CD4-positive, alpha-beta T cell treated with Interleukin-15 for 4 hours (primary cell): ENCODE measurements around the gene SCRG1.

Source experiments
- DNase-seq: peaks from one replicate; pipeline ENCODE4 v3.0.0-alpha.2; 2020; ENCODE audit warnings: low spot score

Gene SCRG1

GRCh38 chr4:173398779-173399415, at the start of gene SCRG1:
Gene SCRG1 (minus strand): TSS chr4:173399116. CDS start chr4:173391414, 7,702 bp downstream.
- no peak for DNase-seq

DNA sequence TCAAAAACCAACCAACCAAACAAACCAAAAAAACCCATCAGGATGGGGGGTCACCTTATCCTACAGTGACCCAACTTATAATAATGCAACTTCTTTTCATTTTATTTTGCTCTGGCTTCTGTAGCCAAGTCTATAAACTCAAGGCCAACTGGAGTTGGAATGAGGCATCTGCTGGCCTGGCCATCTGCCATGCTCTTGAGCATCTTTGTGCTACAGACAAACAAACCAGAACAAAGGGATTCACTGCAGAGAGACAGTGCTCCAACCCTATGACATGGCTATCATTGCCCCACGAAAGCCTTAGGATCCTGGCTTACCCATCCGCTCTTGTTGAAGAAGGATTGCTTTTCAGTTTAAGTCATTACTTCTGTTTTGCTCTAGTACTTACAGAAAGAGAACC, 49.2 kb upstream of the SCRG1 start:
- DNase-seq: no peak

GRCh38 chr4:173446416-173446815, 47.5 kb upstream of the SCRG1 start:
- DNase-seq: no peak

DNA sequence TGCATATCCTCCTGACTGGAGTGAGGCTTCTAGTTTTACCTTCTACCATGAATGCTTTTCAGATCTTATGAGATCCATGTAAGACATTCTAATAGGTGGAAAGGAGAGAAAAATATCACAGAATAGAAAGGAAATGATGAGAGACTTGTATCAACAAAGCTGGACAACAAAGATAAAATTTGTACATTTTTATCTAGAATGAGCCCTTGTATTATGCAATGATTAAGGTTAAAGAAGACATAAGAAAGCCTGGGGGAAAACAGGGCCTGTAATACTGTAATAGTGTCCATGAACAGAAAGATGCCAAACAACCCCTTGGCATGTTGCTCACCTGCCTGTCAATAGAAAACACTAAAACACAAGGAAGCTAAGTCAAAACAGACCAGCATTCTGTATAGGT, 44.2 kb upstream of the SCRG1 start:
- no peak for DNase-seq

- DNase-seq: no peak
Measured at GRCh38 chr4:173442223-173442932, 43.5 kb upstream of the SCRG1 start.

GRCh38 chr4:173440888-173441287, 42.0 kb upstream of the SCRG1 start:
- DNase-seq: no peak

GRCh38 chr4:173436771-173437265, 37.9 kb upstream of the SCRG1 start:
- no peak for DNase-seq

DNA sequence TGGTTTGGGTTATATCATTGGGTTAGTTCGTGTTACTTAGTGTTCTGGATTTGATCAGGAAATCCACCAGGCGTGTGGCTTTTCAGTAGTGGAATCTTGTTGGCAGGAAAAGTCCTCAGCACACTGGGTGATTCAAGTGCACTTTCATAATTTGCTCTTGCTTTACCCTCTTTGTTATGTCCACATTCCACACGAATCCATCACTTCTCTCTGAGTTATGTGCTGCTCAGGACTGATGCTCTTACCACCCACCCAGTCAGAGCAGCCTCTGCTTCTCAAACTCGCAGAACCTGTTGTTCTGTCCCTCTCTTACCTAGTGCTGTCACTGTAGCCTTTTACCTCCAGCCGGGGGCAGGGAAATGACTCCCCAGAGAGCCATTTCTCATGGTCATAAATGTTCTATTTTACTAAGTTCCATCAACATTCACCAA, 37.2 kb upstream of the SCRG1 start:
- DNase-seq: no peak

DNA sequence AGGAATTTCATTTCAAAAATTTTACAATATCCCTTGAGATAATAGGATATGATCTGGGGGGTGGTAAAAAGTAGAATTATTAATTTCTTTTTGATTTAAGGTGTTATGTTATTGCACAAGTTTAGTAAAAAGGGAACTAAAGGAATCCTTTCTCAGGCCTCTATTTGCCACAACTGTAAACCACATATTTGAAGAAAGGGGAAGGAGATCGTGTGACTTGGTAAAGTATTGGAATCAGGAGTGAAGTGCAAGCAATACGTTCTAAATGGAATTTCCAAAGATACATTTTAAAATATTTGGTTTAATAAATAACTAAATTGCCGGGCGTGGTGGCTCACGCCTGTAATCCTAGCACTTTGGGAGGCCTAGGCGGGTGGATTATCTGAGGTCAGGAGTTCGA, 35.3 kb upstream of the SCRG1 start:
- DNase-seq: no peak

- no peak for DNase-seq
Measured at GRCh38 chr4:173433447-173433846, 34.5 kb upstream of the SCRG1 start.

- DNase-seq: no peak
Measured at GRCh38 chr4:173432430-173432829, 33.5 kb upstream of the SCRG1 start.

- peak; percentile 27 for DNase-seq
Measured at GRCh38 chr4:173426064-173426463, 27.1 kb upstream of the SCRG1 start.

GRCh38 chr4:173424899-173425805, 26.2 kb upstream of the SCRG1 start:
- no peak for DNase-seq

DNA sequence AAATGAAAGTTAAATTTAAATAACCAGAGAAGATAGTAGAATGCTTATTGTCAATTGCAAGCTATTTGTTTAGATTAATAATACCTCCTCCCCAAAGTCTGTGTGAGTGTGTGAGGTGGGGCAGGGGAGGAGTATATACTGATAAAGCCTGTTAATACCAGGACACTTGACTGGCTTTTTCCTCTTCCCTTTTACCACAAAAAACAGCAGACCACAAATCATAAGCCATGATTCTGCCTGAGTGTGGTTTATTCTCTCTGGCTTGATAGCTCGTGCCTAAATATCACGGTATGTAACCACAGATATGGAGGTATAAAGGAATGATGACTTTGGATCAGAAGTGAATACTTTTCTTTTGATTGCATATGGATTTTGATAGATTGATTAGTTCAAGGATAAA, 21.9 kb upstream of the SCRG1 start:
- DNase-seq: no peak

- no peak for DNase-seq
Measured at GRCh38 chr4:173420324-173420752, 21.4 kb upstream of the SCRG1 start.

DNA sequence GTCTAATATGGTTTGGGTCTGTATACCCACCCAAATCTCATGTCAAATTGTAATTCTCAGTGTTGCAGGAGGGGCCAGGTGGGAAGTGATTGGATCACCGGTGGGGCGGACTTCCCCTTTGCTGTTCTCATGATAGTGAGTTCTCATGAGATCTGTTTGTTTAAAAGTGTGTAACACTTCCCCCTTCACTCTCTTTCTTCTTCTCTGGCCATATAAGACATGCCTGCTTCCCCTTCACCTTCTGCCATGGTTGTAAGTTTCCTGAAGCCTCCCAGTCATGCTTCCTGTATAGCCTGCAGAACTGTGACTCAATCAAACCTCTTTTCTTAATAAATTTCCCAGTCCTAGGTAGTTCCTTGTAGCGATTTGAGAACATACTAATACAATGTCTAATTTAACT, 19.7 kb upstream of the SCRG1 start:
- DNase-seq: no peak

DNA sequence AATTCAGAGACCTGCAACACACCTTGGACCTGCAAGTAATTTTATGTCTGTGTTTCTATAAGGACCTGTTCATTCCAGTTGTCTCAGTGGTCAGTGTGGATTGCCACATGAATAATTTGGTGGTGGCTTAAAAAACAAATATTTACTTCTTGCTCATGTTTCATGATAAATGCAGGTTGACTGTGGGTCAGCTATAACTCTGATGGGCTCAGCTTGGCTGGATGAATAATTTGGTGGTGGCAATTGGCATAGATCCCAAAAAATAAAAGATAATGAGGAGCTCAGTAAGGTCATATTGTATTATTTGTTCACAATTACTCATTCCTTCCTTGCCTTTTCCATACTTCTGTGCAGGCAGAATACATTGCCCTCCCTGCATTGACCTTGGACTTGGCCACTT, 18.9 kb upstream of the SCRG1 start:
- no peak for DNase-seq

GRCh38 chr4:173415885-173416653, 17.2 kb upstream of the SCRG1 start:
- DNase-seq: no peak

GRCh38 chr4:173415092-173415491, 16.2 kb upstream of the SCRG1 start:
- DNase-seq: no peak

DNA sequence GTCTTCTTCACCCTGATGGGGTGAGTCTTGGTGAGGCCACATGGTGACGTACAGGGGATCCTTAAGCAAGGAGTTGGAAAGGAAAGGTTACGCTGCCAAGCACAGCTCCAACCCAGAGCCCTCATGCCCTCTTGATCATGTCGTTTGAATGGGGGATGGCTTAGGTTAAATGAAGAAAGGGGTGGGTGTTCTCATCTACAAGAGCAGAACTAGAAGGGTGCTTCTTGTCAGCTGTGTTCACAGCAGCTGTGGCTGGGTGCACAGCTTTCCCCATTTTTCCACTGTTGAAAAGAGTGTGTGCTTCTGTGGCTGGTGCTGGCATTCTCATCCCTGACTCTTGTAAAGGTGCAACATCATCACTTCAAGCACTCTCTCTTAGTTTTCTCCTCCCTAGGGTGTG, 15.5 kb upstream of the SCRG1 start:
- no peak for DNase-seq

- DNase-seq: no peak
Measured at GRCh38 chr4:173413036-173413435, 14.1 kb upstream of the SCRG1 start.
